GM10266 (cell line): ENCODE measurements around the gene RPS23.

Experiments
- DNase-seq: peaks from one replicate; pipeline ENCODE4 v3.0.0; 2012; ENCODE audit errors: extremely low spot score
- CTCF ChIP-seq: IDR thresholded peaks from 2 replicates; pipeline ENCODE4 v1.5.1; 2012; ENCODE audit warnings: mild to moderate bottlenecking, low read depth; ENCODE audit not compliant: control insufficient read depth, insufficient read depth; ENCODE audit errors: missing control alignments

Gene RPS23

GRCh38 chr5:82290908-82291307 lies 12.8 kb upstream of the RPS23 start:
- DNase-seq, result no peak
- no peak for TF ChIP-seq CTCF

DNA sequence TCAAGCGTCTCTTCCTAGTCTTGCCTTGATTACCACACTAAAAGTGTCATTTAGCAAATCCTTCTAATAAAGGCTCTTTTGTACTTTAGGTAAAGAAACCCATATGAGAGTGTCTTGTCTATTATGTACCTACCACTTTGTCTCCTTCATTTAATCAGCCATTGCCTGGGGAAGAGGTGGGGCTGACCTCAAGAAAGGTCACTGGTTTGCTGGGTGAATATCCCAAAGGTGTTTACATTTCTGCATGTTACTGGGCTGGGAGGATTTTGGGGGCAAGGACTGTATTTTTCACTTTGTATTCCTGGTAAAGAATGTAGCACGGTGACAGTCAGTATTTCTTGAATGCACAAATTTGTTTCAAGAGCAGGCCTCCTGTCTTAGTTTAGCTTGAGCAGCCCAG lies 11.9 kb upstream of the RPS23 start:
- no peak for DNase-seq
- no peak for TF ChIP-seq CTCF

DNA sequence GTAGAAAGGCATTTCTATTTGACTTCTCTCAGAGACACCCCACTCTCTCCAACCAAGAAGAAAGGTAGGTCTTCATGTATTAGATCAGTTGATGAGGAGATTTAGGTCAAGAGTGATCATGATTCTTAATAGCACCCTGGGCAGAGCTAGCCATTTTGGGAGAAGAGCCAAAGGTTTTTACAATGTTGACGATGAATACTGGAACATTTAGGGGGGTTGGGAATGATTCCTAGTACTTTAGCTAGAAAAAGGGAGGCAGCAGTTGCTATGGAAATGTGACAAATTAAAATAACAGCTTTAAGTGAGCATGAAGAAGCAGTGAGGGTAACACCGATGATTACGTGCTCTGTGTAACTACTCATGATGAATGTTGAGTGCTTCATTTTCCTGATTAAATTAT lies 9.5 kb upstream of the RPS23 start:
- no peak for DNase-seq
- TF ChIP-seq CTCF, result no peak

- DNase-seq, result no peak
- TF ChIP-seq CTCF, result no peak
These were observed 7.1 kb upstream of the RPS23 start for GRCh38 chr5:82285206-82285605.

GRCh38 chr5:82283893-82284292 lies 5.7 kb upstream of the RPS23 start:
- no peak for TF ChIP-seq CTCF
- no peak for DNase-seq

- DNase-seq, result no peak
- TF ChIP-seq CTCF, result no peak
These were observed 687 bp upstream of the RPS23 start for GRCh38 chr5:82278711-82279370.

- no peak for TF ChIP-seq CTCF
- no peak for DNase-seq
These were observed 554 bp downstream of the RPS23 start for GRCh38 chr5:82277613-82277986.
